PC-9 (cell line): ENCODE data around the gene JSRP1.

Experiments used
- EZH2 ChIP-seq: fragments of 200-600 bp; sonication (generic); IDR thresholded peaks from 2 replicates; pipeline ENCODE4 v1.8.0; 2017; ENCODE audit warnings: antibody characterized with exemption, low read depth
- TF ChIP-seq, protein P1 (sequence below): fragments of 200-600 bp; sonication (generic); conservative IDR thresholded peaks from 2 replicates; pipeline ENCODE4 v1.6.1; 2017; ENCODE audit warnings: mixed run types, antibody characterized with exemption, mild to moderate bottlenecking, moderate library complexity

DNA sequence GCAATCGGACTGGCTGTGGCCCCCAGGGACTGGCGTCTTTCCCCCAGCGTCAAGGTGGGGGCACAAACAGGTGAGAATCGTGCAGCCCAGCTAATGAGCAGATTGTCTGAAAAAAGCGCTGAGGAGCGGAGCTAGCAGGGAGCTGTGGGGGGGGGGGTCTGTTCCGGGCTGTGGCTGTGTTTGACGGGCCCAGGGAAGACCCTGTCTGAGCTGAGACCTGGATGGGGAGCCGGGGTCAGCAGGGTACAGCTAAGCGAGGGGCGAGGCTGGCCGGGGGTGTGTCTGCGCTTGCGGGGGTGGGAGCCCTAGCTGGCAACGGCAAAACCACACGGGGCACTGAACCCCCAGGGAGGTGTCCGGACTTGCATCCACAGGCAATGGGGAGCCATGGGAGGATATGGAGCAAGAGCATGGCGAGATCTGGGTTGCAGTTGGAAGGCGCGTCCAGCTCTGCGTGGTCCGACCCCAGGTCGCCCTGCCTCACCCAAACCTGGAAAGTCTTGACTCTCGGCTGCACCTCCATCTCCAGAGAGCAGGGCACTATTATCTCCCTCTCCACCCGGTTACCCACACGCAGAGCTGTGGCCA, 47.1 kb upstream of the JSRP1 start:
- TF ChIP-seq, protein P1, sequence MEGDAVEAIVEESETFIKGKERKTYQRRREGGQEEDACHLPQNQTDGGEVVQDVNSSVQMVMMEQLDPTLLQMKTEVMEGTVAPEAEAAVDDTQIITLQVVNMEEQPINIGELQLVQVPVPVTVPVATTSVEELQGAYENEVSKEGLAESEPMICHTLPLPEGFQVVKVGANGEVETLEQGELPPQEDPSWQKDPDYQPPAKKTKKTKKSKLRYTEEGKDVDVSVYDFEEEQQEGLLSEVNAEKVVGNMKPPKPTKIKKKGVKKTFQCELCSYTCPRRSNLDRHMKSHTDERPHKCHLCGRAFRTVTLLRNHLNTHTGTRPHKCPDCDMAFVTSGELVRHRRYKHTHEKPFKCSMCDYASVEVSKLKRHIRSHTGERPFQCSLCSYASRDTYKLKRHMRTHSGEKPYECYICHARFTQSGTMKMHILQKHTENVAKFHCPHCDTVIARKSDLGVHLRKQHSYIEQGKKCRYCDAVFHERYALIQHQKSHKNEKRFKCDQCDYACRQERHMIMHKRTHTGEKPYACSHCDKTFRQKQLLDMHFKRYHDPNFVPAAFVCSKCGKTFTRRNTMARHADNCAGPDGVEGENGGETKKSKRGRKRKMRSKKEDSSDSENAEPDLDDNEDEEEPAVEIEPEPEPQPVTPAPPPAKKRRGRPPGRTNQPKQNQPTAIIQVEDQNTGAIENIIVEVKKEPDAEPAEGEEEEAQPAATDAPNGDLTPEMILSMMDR, result no peak
- TF ChIP-seq EZH2, result no peak
